Activated T-helper 1 cell treated with anti-CD3 and anti-CD28 coated beads, Interleukin-12 subunit alpha, Interleukin-12 subunit beta, Interleukin-2, Interleukin-4 antibody, amounts not matched to agents 30 ng/mL and 10 ng/mL and 1 ng/mL, durations not matched to agents 14 hours and 24 hours and 36 hours (primary cell): ENCODE data around the gene ECHS1. TPM values are rescaled to one million over a fixed set of nuclear protein-coding genes. Genes with fewer than 3 reads are reported as not detected.
"Not testable (repeated sequence)": the region's sequence is repeated elsewhere in the genome, so short reads cannot be mapped to it uniquely, and the experiment has no call there.

Experiments used
- DNase-seq: peaks from one replicate; pipeline ENCODE4 v3.0.0; 2021; ENCODE audit warnings: low spot score
- H3K27ac Mint-ChIP-seq: one replicate; pipeline ENCODE4 v1.8.0; 2021; ENCODE audit warnings: mild to moderate bottlenecking, mixed read lengths
- H3K27me3 Mint-ChIP-seq: one replicate; pipeline ENCODE4 v1.8.0; 2022; ENCODE audit warnings: mild to moderate bottlenecking, moderate library complexity, mixed read lengths; ENCODE audit not compliant: insufficient read depth
- H3K36me3 Mint-ChIP-seq: one replicate; pipeline ENCODE4 v1.8.0; 2021; ENCODE audit warnings: low read depth, mixed read lengths
- H3K4me1 Mint-ChIP-seq: one replicate; pipeline ENCODE4 v1.8.0; 2021; ENCODE audit warnings: low read depth, mixed read lengths
- H3K4me3 Mint-ChIP-seq: one replicate; pipeline ENCODE4 v1.8.0; 2021; ENCODE audit warnings: mild to moderate bottlenecking, moderate library complexity, mixed read lengths
- H3K9me3 Mint-ChIP-seq: one replicate; pipeline ENCODE4 v1.8.0; 2021; ENCODE audit warnings: mixed read lengths
- intact Hi-C: fragments of 100-400 bp; cut with micrococcal nuclease; formaldehyde crosslinking; loops from one replicate; pipeline ENCODE4 v1.15.1; 2024
- total RNA-seq: library from RNA; stranded (reverse); gene quantifications from 2 replicates; pipeline ENCODE4 v1.2.3, GENCODE V29; 2022

The ECHS1 gene
- total RNA-seq = 69.3 and 69.6 TPM in 2 replicates

DNA sequence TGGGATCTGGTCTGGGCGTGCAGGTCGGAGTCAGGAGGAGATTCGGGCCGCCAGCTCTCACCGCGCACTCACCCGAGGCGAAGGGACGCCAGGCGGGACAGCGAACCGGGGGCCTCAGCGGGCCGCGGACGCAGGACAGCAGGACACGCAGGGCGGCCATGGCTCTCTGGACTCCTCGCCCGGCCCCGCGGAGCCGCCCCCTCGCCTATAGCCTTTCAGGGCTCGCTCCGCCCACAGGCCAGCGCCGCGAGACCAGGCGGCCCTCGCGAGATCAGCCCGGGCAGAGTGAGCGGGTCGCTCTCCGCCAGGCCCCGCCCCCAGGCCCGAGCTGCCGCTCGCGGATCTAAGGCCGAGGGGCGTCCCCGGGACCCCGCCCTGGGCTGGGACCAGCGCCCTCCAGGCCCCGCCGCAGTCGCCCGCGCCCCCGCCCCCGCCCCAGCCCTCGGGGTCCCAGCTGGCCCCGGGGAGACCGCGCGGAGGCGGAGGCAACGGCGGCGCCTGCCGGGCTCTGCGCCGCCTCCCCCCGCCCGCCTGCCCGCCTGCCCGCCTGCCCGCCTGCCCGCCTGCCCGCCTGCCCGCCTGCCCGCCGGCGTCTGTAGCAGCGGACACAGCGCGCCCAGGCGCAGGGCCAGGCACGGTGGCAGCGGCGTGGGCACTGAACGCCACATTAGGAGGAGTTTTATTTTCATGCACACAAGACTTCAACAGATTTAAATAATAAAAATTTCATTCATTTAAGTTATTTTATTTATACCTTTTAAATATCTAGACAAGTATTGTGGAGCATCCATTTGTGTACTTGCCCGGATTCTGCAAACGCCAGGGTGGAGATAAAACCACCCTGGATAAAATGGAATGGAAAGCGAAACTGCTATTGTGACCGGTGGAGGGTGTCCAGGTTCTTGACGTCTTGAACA lies at the start of gene ECHS1:
Gene ECHS1 (minus strand): TSS at position 181 of the 917 bp plus-strand sequence. CDS start 21 bp downstream, at position 160.
- DNase-seq = peak; percentile 95
- Mint-ChIP-seq H3K4me1 (peaks cover 5% of the 10 kb centered on the region), H3K36me3 (peaks cover 8% of the 10 kb centered on the region), H3K9me3 (no peaks in the 10 kb centered on the region), H3K27me3 (peaks cover 16% of the 10 kb centered on the region), H3K4me3 (peak within 1 kb of the TSS; percentile 91), H3K27ac (peak within 1 kb of the TSS; percentile 84)
- intact Hi-C loops = loop anchor here (1.0 to 10.0 kb wide), 6 partner anchors 15 to 1189 kb away; partner anchors contain the start of genes DPYSL4, FUOM and MTG1

GRCh38 chr10:133422223-133422806 lies 49.2 kb upstream of the ECHS1 start:
- Mint-ChIP-seq H3K27ac (no peak overlapping the region), H3K9me3 (no peaks in the 10 kb centered on the region), H3K36me3 (peaks cover 5% of the 10 kb centered on the region), H3K4me3 (no peak overlapping the region), H3K4me1 (no peaks in the 10 kb centered on the region), H3K27me3 (peaks cover 12% of the 10 kb centered on the region)
- no peak for DNase-seq
- intact Hi-C loops = no loop called here

GRCh38 chr10:133421336-133422222 lies 48.4 kb upstream of the ECHS1 start:
- H3K27ac Mint-ChIP-seq = no peak overlapping the region
- H3K4me3 Mint-ChIP-seq = no peak overlapping the region
- DNase-seq = no peak
- peaks cover 5% of the 10 kb centered on the region for H3K36me3 Mint-ChIP-seq
- H3K27me3 Mint-ChIP-seq = peaks cover 12% of the 10 kb centered on the region
- intact Hi-C loops = no loop called here
- H3K4me1 Mint-ChIP-seq = no peaks in the 10 kb centered on the region
- no peaks in the 10 kb centered on the region for H3K9me3 Mint-ChIP-seq

GRCh38 chr10:133420579-133420978 lies 47.4 kb upstream of the ECHS1 start:
- no peak overlapping the region for H3K27ac Mint-ChIP-seq
- intact Hi-C loops = no loop called here
- H3K4me3 Mint-ChIP-seq = no peak overlapping the region
- peaks cover 1% of the 10 kb centered on the region for H3K9me3 Mint-ChIP-seq
- no peaks in the 10 kb centered on the region for H3K4me1 Mint-ChIP-seq
- no peak for DNase-seq
- H3K36me3 Mint-ChIP-seq = peaks cover 10% of the 10 kb centered on the region
- H3K27me3 Mint-ChIP-seq = peaks cover 12% of the 10 kb centered on the region

DNA sequence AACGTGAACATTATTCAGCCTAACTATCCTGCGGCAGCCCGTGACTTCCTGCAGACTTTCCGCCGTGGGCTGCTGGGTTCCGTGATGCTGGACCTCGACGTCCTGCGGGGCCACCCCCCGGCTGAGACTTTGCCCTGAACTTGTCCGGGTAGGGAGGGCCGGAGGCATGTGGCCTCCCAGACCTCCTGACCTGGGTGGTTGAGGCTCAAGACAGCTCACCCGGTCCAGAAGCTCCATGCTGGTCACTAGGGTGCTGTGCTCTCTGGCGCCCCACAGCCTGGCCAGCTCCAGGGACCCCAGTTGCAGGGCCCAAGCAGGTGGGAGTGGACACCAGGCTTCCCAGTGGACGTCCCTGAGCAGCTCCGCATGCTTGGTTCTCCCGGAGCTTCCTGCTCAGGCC lies 46.9 kb upstream of the ECHS1 start:
- Mint-ChIP-seq H3K27me3 (peaks cover 12% of the 10 kb centered on the region), H3K4me1 (no peaks in the 10 kb centered on the region), H3K9me3 (peaks cover 6% of the 10 kb centered on the region), H3K27ac (no peak overlapping the region), H3K4me3 (no peak overlapping the region), H3K36me3 (peaks cover 15% of the 10 kb centered on the region)
- DNase-seq = no peak
- intact Hi-C loops = no loop called here

- Mint-ChIP-seq H3K27me3 (peaks cover 12% of the 10 kb centered on the region), H3K36me3 (peaks cover 19% of the 10 kb centered on the region), H3K27ac (no peak overlapping the region), H3K9me3 (peaks cover 6% of the 10 kb centered on the region), H3K4me3 (no peak overlapping the region), H3K4me1 (no peaks in the 10 kb centered on the region)
- no peak for DNase-seq
- intact Hi-C loops = no loop called here
These were observed 46.2 kb upstream of the ECHS1 start for GRCh38 chr10:133419211-133419950.

DNA sequence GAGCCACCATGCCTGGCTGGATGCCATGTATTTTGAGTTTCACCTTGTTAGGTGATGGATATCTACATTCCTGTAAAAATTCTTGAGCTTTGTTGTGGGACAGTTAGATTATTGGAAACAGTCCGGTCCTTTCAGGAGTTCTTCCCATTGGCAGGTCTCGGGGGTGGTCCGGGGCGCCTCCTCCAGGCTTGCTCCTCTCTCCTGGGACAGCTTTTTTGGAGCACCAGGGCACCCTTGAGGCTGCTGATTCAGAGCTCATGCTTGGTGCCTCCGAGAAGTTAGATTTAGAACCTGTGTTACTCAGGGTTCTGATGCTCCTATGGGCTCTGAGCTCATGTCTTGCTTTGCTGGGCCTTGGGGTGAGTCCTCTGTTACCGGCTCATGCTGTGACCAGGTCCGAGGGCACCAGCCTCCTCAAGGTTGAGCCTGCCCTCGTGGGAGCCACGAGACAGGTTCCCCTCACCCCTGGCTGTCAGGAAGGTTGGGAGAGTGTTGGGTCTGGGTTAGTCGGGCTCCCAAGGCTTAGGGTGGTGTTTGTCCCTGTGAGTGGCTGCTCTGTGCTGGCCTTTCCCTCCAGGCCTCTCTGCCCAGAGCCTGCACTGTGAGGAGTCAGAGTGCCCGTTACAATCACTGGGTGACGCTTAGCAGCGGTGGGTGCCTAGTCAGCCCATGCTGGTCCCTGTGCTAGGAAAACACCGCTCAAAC lies 45.3 kb upstream of the ECHS1 start:
- Mint-ChIP-seq H3K4me3 (no peak overlapping the region), H3K27ac (no peak overlapping the region), H3K4me1 (no peaks in the 10 kb centered on the region), H3K9me3 (peaks cover 8% of the 10 kb centered on the region), H3K36me3 (peaks cover 24% of the 10 kb centered on the region), H3K27me3 (peaks cover 8% of the 10 kb centered on the region)
- no peak for DNase-seq
- intact Hi-C loops = no loop called here

DNA sequence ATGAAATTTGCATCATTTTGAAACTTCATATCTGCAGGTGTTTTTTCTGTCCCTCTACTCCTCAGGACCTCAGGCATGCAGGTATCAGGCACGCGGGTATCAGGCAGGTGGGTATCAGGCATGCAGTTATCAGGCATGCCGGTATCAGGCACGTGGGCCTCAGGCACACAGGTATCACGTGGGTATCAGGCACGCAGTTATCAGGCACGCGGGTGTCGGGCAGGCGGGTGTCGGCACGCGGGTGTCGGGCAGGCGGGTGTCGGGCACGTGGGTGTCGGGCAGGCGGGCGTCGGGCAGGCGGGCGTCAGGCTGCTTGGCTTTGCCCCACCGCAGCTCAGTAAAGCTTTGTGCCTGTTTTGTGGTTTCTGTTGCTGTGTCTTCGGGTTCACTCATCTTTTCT lies 42.6 kb upstream of the ECHS1 start:
- Mint-ChIP-seq H3K4me1 (no peaks in the 10 kb centered on the region), H3K27me3 (no peaks in the 10 kb centered on the region)
- intact Hi-C loops = no loop called here

DNA sequence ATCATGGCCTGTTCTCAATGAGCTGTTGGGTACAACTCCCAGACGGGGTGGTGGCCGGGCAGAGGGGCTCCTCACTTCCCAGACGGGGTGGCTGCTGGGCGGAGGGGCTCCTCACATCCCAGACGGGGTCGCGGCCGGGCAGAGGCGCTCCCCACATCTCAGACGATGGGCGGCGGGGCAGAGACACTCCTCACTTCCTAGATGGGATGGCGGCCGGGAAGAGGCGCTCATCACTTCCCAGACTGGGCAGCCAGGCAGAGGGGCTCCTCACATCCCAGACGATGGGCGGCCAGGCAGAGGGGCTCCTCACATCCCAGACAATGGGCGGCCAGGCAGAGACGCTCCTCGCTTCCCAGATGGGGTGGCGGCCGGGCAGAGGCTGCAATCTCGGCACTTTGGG lies 41.2 kb upstream of the ECHS1 start:
- DNase-seq, H3K4me1 Mint-ChIP-seq, H3K27me3 Mint-ChIP-seq, H3K27ac Mint-ChIP-seq, intact Hi-C loops, H3K4me3 Mint-ChIP-seq: not testable (repeated sequence)
- Mint-ChIP-seq H3K36me3 (peaks cover 60% of the 10 kb centered on the region), H3K9me3 (peaks cover 39% of the 10 kb centered on the region)

More for the DNA sequence above, 42.6 kb upstream of the ECHS1 start:
- Mint-ChIP-seq H3K27ac (no peak overlapping the region), H3K36me3 (peaks cover 50% of the 10 kb centered on the region), H3K9me3 (peaks cover 27% of the 10 kb centered on the region), H3K4me3 (no peak overlapping the region)
- DNase-seq = no peak

- no peaks in the 10 kb centered on the region for H3K27me3 Mint-ChIP-seq
- intact Hi-C loops = no loop called here
- no peak overlapping the region for H3K4me3 Mint-ChIP-seq
- H3K9me3 Mint-ChIP-seq = peaks cover 53% of the 10 kb centered on the region
- H3K36me3 Mint-ChIP-seq = peaks cover 74% of the 10 kb centered on the region
- H3K27ac Mint-ChIP-seq = no peak overlapping the region
- no peak for DNase-seq
- H3K4me1 Mint-ChIP-seq = no peaks in the 10 kb centered on the region
These were observed 39.2 kb upstream of the ECHS1 start for GRCh38 chr10:133412381-133412711.

- Mint-ChIP-seq H3K27ac (no peak overlapping the region), H3K36me3 (peaks cover 80% of the 10 kb centered on the region), H3K9me3 (peaks cover 53% of the 10 kb centered on the region), H3K4me1 (peaks cover 4% of the 10 kb centered on the region), H3K27me3 (no peaks in the 10 kb centered on the region), H3K4me3 (no peak overlapping the region)
- DNase-seq = no peak
- intact Hi-C loops = no loop called here
These were observed 38.6 kb upstream of the ECHS1 start for GRCh38 chr10:133411523-133412380.
